GM21576 (cell line): Measurements from ENCODE around the gene ADCY5.

Experiments used
- ATAC-seq: cut with Tn5 transposase; IDR thresholded peaks from one replicate; pipeline ENCODE4 v1.9.1; 2021; ENCODE audit warnings: mild to moderate bottlenecking, moderate library complexity; ENCODE audit not compliant: unreplicated experiment

Gene ADCY5

DNA sequence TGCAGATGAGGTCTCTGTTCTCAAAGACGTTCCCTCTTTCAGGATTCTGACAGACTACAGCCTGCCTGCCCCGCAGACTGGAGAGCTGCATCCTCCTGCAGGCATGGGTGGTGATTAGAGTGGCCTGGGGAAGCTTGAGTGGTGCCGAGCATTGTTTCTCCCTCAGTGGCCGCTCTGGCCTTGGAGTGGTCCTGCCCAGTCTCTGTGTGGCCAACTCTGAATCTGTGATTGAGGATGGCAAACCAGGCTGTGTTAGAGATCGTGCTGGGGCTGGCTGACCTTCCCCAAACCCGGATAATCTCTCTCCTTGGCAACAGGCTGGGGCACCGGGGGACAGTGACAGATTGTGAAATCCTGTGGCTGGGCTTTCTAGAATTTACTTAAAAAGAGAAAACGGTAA lies 11.0 kb upstream of the ADCY5 start:
- no peak for ATAC-seq

DNA sequence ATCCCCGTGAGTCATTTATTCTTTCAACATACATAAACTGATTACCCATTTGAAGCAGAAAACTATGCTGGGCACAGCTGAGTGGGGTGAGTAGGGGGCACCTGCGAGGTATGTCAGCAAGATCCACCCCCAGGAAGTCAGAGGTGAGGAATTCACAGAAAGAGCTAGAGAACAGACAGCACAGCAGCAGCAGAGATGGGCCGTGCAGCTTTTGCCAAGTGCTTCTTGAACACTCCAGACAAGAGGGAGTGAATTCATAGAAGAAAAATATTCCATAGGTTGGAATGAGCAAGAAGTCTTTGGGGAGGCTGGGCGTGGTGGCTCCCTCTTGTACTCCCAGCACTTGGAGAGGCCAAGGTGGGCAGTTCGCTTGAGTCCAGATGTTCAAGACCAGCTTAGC lies 9.4 kb upstream of the ADCY5 start:
- ATAC-seq, result no peak

DNA sequence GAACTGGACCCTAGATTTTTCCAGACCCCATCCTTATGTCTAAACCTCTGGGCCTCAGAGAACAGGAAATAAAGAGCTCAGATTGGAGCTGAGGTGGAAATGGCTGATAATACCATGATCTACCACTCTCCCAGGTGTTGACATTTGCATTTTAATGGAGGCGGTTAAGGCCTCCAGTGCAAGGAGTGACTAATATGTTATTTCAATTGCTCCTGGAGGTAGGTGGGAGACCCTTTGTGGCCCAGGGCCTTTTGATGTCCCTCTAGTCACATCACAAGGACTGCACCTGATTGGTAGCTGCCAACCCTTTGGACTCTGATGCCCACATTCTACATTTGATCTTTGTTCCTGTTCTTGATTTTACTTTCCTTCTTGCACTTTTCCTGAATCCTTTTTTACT lies 9.0 kb upstream of the ADCY5 start:
- no peak for ATAC-seq

DNA sequence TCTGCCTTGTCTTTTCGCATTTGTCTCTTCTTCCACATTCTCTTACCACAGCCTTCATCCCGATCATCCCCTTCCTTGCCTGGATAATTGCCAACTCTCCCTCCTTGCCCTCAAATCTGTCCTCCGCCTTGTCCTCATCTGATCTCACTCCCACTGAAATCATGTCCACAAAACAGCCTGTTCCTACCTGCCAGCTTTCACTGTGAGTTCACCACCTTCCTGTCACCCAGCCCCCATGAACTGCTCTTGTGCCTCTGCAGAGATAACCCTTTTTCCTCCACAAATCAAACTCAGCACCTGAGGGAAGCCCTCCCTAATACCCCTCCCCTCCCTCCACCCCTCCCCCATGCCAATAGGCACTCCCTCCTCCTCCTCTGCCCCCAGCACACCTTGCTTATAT lies 4.8 kb upstream of the ADCY5 start:
- no peak for ATAC-seq

DNA sequence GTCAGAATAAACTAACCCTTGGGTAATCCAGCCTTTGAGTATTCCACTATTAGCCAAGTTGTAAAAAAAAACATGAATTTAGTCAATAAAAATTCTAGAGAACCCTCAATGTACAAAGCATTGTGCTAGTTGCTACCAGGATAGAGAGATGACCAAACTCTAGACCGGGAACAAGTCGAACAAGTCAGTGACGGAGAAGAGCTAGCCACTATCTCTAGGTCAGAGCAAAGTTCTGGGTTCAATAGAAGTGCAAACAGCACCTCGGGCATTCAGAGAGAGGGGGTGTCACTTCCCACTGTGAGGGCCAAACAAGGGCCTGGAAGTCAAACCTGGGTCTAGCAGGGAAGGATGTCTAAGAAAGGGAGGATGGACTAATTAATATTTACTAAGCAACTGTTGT lies 2.3 kb upstream of the ADCY5 start:
- no peak for ATAC-seq

DNA sequence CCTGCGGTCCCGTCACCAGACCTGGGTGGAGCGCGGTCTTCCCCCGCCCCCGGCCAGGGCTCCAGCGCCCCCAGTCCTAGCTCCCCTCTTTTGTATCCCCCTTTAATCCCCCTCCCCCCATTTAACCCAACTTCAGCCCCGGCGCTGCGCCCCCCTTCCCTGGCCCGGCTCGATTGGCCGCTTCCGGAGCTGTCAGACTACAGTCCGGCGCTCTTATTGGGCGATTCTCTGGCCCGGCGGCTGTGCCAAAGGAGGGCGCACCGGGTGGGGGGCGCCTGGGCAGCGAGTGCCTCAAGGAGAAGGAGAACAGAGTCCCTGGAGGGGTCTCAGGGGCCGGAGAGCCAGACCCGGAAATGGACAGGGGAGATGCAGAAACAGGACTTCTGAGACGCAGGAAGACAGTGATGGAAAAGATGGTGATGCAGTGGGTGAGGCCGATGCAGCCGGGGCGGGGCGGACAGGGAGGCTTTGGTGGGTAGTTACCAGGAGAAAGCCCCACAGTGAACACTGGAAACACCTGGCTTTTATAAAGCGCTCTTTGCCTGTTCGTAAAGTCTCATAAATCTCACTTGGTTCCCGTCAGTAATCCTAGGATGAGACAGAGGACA lies 1.2 kb upstream of the ADCY5 start:
- ATAC-seq, result no peak

DNA sequence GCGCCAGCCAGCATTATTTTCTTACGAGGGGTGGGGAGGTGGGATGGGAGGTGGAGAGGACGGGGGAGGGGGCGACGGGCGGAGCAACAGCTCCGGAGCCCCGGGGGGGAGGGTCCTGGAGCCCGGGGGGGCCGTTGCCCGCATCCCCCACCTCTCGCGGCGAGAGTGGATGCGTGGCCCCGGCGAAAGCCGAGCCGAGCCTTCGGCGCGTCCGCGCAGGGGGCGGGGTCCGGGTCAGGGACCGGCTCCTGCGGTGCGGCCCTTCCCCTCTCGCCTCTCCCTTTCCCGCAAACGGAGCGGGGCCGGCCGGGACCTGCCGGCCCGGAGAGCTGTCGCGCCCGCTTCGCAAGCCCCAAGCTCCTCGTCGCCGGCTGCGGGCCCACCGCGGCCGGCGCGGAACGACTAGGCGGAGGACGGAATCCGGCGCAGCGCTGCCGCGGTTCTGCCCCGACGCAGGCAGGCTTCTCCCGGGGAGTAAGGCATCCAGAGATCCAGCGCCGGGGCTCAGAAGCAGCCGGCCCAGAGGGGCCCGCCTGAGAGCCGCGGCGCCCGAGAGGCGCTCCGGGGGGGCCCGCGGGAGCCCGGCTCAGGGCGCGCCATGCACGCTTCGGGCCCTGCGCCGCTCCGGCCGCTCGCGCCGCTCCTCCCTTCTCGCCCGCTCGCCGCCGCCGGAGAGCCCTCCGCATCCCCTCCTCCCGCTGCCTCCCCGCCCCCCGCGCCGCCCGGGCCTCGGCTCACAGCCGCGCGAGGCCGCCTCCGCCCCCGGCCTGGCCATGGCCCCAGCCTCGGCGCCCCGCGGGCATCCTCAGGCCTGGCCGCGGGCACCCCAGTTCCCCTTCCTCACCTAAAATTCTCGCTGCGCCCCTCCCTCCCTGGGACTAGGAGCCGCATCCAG lies 459 bp upstream of the ADCY5 start:
- no peak for ATAC-seq

DNA sequence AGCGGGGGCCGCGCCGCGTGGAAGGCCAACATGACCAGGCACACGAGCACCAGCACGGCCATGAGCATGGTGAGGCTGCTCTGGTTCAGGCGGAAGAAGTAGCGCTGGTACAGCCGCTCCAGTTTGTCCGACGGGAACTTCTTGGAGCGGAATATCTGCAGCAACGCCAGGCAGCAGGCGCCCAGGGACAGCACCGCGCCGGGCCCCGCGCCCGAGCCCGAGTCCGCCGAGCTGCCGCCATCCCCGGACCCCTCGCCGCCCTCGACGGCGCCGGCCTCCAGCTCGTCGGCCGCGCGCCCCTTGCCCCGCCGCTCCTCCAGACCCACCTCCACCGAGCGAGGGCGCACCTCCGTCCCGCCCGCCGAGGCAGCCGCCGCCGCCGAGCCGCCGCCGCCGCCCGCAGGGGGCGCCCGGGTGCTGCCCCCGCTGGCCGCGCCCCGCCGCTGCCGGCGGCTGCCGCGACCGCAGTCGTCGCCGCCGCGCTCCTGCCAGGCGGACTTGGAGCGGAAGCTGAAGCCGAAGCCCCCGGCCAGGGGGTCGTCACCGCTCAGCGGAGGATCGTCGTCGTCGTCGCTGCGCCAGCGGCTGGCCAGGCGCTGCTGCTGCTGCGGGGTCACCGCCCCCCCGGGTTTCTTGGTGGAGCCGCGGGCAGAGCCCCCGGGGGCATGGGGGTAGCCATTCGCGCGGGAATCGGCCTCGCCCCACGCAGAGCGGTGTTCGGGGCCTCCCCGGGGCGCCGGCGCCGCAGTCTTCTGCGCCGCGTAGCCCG lies 957 bp downstream of the ADCY5 start:
- ATAC-seq, result no peak

DNA sequence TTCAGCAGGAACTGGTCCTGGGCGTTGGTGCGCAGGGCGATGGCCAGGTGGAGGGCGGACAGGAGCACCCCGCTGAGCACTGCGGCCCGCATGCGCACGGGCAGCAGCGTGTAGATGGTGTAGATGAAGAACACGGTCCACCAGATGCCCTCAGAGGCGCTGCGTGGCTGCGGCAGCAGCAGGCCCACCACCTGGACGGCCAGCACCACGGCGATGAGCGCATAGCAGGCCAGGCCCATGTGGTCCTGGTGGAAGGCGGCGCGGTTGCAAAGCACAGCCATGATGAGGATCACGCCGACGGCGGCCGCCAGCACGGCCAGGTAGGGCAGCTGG lies 1.5 kb downstream of the ADCY5 start:
- ATAC-seq, result no peak

DNA sequence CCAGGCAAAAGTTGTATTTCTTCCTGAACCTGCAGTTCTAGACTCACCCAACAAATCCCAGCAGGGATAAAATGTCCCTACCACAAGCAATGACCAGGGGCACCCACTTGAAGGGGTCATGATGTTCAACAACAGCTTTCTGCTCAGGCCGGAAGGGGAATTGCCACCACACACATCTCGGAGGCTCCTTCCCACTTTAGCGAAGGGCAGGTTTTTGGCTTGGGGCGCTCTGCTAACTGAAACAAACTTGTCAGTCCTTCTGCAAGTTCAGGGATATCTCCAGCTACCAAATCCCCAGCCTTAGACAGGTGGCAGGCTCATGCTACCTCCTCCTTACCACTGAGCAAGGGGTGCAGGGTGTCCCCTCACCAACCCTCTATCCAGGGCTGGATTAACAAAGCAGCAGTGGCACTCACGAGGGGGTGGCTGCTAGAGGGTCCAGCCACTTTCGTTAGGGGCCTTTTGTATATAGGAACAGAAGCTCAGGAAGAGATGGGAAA lies 2.2 kb downstream of the ADCY5 start:
- ATAC-seq, result no peak

DNA sequence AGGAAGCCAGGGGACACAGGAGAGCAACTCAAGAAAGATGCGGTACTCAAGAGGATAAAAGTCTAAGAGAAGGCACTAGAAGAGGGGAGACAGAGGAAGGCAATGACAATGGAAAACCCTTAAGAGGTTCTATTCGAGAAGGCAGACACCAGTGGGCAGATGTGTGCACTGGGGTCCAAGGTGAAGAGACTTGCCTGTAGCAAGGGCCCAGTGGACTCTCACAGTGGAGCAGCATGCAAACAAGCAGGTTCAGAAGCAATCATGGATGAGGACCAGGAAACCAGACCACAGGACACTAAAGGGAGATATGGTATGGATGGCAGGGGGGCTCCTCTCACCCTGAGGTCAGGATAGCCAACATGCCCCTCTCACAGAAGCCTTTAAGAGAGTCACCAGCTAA lies 2.7 kb downstream of the ADCY5 start:
- no peak for ATAC-seq

DNA sequence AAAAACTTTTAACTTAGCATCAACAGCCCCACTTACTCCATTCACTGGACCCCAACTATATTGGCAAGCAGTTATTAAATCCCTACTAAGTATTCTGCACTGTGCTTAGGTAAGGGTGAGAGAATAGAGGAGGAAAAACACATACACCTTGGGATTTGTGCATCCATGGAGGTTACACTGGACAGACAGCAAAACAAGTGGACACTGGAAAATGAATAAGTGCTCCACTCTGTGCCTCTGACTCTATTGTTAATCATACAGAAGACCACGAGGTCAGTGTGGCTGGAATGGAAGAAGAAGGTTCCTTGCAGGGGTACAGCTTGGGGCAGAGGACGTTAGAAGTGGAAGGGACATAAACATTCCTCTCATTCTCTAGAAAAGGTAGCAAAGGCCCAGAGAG lies 3.2 kb downstream of the ADCY5 start:
- no peak for ATAC-seq

DNA sequence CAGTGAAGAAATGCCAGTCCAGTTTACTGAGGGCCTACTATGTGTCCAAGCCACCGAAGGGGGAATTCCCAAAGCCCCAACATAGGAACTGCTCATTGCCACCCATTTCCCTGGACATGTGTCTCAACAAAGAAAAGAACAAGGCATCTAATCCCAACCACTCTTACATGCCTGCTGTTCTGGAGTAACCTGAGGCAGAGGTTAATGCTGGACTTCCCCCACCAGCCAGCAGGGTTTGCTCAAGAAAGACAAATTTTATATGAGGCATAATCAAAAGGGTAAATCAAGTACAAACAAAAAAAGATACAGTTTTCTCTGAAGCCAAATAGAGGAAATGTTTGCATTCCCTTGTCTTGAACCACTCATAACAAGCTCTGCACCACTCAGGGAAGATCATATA lies 4.1 kb downstream of the ADCY5 start:
- ATAC-seq, result no peak

DNA sequence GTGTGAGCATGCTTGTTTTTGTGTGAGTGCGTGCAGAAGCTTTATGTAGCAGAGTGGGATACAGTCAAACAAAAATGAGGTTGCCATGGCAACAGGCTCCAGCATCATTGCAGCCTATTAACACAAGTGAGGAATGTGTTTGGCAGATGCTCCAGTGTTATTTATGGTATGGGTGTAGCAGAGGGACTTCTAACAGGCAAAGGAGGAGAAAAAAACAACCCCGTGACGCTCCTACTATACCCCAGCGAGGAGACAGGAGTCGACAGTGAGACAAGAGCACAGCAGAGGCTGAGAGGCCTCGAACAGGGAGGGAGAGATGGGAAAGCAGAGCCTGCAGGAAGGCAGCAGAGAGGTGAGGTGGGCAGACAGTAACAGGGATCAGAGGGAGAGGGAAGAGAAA lies 4.9 kb downstream of the ADCY5 start:
- ATAC-seq, result no peak

DNA sequence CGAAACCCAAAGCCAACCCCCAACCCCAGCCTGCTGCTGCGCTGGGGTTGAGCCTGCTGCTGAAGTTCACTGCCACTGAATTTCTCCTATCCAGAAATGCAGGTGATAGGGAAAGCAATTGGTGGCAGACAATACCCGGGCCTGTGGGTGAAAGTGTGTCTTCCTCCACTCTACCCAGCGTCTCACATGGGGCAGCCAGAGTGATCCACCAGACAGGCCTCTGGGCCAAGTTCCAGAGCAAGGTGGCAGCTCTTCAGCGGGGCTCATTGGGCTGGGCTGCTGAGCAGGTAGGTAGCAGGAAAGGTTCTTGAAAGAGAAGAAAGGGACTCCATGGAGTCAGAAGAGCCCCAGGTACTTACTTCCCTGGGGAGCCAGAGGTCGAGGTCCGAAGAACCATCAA lies 6.0 kb downstream of the ADCY5 start:
- no peak for ATAC-seq

DNA sequence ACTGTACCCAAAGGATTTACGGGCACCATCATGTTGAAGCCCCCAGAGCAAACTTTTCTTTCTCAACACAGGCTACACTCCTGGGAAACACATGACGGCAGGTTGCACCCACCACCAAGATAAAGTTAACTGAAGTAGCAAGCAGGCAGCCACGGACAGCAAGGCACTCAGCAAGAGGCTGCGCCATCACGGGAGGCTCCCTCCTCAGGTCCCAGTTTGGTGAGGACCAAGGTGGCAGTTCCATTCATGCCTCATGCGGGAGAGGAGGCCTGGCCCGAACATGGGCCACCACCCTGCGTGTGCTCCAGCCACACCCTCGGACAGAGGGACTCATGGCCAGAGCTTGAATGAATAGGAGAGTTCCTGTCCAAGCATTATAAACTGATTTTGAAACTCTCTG lies 6.8 kb downstream of the ADCY5 start:
- no peak for ATAC-seq

DNA sequence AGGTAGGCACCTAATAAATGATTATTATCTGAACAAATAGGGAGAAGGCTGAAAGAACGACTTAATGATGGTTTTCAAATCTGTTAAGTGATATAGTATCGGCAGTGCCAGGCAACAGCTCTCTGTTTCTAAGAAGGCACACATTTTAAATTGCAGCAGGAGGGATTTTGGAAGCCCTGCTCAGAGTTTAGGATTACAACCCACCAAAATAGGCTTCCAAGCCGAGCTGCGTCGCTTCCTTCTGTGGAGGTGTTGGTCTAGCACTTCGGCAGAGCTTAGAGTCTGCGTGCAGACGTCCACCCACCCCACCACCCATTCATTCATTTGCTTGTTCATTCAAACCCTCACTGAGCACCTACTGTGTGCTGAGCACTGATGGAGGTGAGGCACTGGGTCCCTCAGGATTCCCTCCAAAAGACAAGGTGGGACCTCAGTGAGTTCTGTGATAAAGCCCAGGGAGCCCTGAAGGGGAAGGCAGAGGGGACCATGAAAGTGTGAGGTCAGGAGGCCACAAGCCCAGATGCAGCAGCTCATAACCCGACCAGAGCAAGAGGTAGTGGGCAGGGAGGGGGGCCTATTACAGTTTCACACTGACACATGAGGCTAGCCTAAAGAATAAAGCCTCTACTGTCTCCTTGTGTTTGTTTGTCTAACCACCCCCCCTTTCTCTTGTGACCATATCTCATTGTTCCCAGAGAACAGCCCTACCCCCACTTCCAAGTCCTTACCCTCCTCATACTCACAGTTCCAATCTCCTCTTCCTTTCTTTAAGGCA lies 8.9 kb downstream of the ADCY5 start:
- ATAC-seq, result no peak

DNA sequence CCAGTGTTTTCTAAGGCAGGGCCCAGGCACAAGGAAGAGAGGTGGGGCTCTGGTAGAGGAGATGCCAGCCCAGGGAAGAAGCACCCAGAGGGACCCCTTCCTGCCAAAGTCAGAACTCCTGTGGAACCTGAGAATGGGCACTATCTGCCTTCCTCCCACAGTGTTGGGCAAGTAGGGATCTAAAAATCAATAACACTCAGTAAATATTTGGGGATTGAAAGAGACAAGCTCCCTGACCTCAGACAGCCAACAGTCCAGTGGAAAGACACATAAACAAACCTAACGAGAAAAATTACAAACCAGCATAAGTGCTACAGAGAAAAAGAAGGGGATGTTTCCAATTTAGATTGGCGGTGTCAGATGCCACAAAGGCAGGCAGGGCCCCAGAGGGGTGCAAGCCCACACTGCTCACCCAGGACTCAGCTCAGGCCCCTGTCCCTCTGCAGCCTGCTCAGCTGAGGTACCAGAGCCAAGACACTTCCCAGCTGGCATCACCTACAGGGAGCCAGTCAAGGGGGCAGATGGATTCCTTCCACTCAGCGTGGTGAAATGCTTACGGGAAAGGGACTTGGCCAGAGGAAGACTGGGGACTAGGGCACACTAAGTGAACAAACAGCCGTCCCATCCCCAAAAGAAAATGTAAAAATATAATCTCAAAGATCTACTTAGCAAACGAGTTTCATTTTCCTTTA lies 15.9 kb downstream of the ADCY5 start:
- ATAC-seq, result no peak

DNA sequence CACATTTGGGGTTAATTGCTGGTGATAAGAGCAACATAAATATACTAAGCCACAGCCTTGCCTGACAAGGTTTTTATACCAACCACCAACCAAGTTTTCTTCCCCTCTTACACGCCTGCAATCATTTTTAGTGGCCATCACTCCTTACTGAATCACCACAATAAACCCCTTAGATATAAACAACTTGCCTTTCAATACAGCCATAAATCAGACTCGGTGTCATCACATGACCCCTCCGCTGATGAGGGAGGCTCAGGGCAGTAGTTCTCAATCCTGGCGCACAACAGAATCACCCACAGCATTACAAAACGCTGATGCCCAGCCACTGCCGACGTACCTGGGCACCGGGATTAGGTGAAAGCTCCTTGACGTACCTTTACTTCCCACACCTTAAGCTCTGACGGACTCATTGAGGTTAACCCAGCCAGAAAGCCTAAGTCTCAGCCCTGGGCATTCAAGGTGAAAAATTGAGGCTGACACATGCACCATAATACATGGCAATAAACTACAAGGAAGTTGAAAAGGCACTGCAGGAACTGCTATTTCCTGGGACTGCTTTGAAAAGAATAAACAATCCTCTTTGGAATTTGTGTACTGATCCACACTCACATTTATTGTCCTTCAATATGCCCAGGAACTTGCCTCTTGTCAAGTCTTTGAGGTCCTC lies 17.1 kb downstream of the ADCY5 start:
- no peak for ATAC-seq
